HL-60/S4 (cell line): Measurements from ENCODE around the gene PRDX6.

Experiments
- in situ Hi-C: fragments of 300-500 bp; cut with MboI; formaldehyde crosslinking; loops from 2 replicates; pipeline ENCODE4 v1.14.3; 2022; ENCODE audit warnings: low sequenced_read_pairs

PRDX6 gene

GRCh38 chr1:173536223-173536622 lies 59.1 kb downstream of the PRDX6 start:
- in situ Hi-C loops: no loop called here
